ENCODE data around the gene BTBD17.

Gene BTBD17

GRCh38 chr17:74332017-74332650 lies 29.5 kb downstream of the BTBD17 start:
- DNase-seq (ENCODE audit: low spot score), result no peak
- in situ Hi-C loops (cut with MboI; ENCODE audit: low pct_unique_long_range_greater_than_20kb, low sequenced_read_pairs, unreplicated experiment), result no loop called here
- no peak for TF ChIP-seq CTCF (IDR thresholded peaks at IDR 0.05; ENCODE audit: extremely low read depth, insufficient read depth, missing control alignments)

GRCh38 chr17:74330446-74330845 lies 31.2 kb downstream of the BTBD17 start:
- no peak for TF ChIP-seq CTCF (IDR thresholded peaks at IDR 0.05; ENCODE audit: extremely low read depth, insufficient read depth, missing control alignments)
- no peak for DNase-seq (ENCODE audit: low spot score)
- in situ Hi-C loops (cut with MboI; ENCODE audit: low pct_unique_long_range_greater_than_20kb, low sequenced_read_pairs, unreplicated experiment), result no loop called here

GRCh38 chr17:74329378-74329777 lies 32.3 kb downstream of the BTBD17 start:
- TF ChIP-seq CTCF (IDR thresholded peaks at IDR 0.05; ENCODE audit: extremely low read depth, insufficient read depth, missing control alignments), result no peak
- in situ Hi-C loops (cut with MboI; ENCODE audit: low pct_unique_long_range_greater_than_20kb, low sequenced_read_pairs, unreplicated experiment), result no loop called here

GRCh38 chr17:74328487-74328886 lies 33.2 kb downstream of the BTBD17 start:
- TF ChIP-seq CTCF (IDR thresholded peaks at IDR 0.05; ENCODE audit: extremely low read depth, insufficient read depth, missing control alignments), result no peak
- in situ Hi-C loops (cut with MboI; ENCODE audit: low pct_unique_long_range_greater_than_20kb, low sequenced_read_pairs, unreplicated experiment), result no loop called here
- DNase-seq (ENCODE audit: low spot score), result no peak

More at GRCh38 chr17:74329378-74329777, 32.3 kb downstream of the BTBD17 start:
- DNase-seq (ENCODE audit: low spot score), result no peak

GRCh38 chr17:74326506-74326905 lies 35.2 kb downstream of the BTBD17 start:
- DNase-seq (ENCODE audit: low spot score), result no peak
- no peak for TF ChIP-seq CTCF (IDR thresholded peaks at IDR 0.05; ENCODE audit: extremely low read depth, insufficient read depth, missing control alignments)

GRCh38 chr17:74325743-74326379 lies 35.8 kb downstream of the BTBD17 start, which contains the start of gene KIF19:
KIF19 (plus strand) TSS chr17:74326226; CDS start chr17:74326350, 124 bp downstream.
- TF ChIP-seq CTCF (IDR thresholded peaks at IDR 0.05; ENCODE audit: extremely low read depth, insufficient read depth, missing control alignments), result no peak
- DNase-seq (ENCODE audit: low spot score), result peak; percentile 87
- in situ Hi-C loops (cut with MboI; ENCODE audit: low pct_unique_long_range_greater_than_20kb, low sequenced_read_pairs, unreplicated experiment), result no loop called here

More at GRCh38 chr17:74326506-74326905, 35.2 kb downstream of the BTBD17 start:
- in situ Hi-C loops (cut with MboI; ENCODE audit: low pct_unique_long_range_greater_than_20kb, low sequenced_read_pairs, unreplicated experiment), result no loop called here
